ENCODE results near the gene ZNF354C.

GRCh38 chr5:179079165-179079987, 19.2 kb downstream of the ZNF354C start:
- TF ChIP-seq CTCF (IDR thresholded peaks at IDR 0.05) (no peak), POLR2A (IDR thresholded peaks at IDR 0.05) (no peak)
